MM.1S (cell line): Measurements from ENCODE around the gene CREBL2.
"Not testable (repeated sequence)": the region's sequence is repeated elsewhere in the genome, so short reads cannot be mapped to it uniquely, and the experiment has no call there.

Experiments
- DNase-seq: peaks from one replicate; pipeline ENCODE4 v3.0.0-alpha.2; 2015
- H2AFZ ChIP-seq: fragments of 300-600 bp; sonication (generic); 2 replicates; pipeline ENCODE4 v1.6.0; 2016; ENCODE audit warnings: antibody characterized with exemption, low read length
- H3F3A ChIP-seq: fragments of 300-600 bp; sonication (generic); 2 replicates; pipeline ENCODE4 v1.6.1; 2016; ENCODE audit warnings: mild to moderate bottlenecking, antibody characterized with exemption, low read length, moderate library complexity, mixed read lengths; ENCODE audit not compliant: insufficient read depth
- H3K27ac ChIP-seq: fragments of 300-600 bp; sonication (generic); 2 replicates; pipeline ENCODE4 v1.5.1; 2016; ENCODE audit warnings: mild to moderate bottlenecking, low read length
- H3K27me3 ChIP-seq: fragments of 300-600 bp; sonication (generic); replicated peaks from 2 replicates; pipeline ENCODE4 v1.6.0; 2016; ENCODE audit warnings: low read length; ENCODE audit not compliant: insufficient read depth
- H3K36me3 ChIP-seq: fragments of 300-600 bp; sonication (generic); replicated peaks from 2 replicates; pipeline ENCODE4 v1.6.1; 2016; ENCODE audit warnings: mild to moderate bottlenecking, low read length, mixed read lengths; ENCODE audit not compliant: insufficient read depth
- H3K4me1 ChIP-seq: fragments of 300-600 bp; sonication (generic); 2 replicates; pipeline ENCODE4 v1.6.1; 2016; ENCODE audit warnings: low read length, mixed read lengths
- H3K4me2 ChIP-seq: fragments of 300-600 bp; sonication (generic); 2 replicates; pipeline ENCODE4 v1.6.0; 2016; ENCODE audit warnings: low read depth, low read length
- H3K4me3 ChIP-seq: fragments of 300-600 bp; sonication (generic); 2 replicates; pipeline ENCODE4 v1.5.1; 2016; ENCODE audit warnings: low read length, mixed read lengths
- H3K79me2 ChIP-seq: fragments of 300-600 bp; sonication (generic); 2 replicates; pipeline ENCODE4 v1.6.1; 2016; ENCODE audit warnings: mixed run types, low read length, mixed read lengths
- H3K9ac ChIP-seq: fragments of 300-600 bp; sonication (generic); 2 replicates; pipeline ENCODE4 v1.6.1; 2016; ENCODE audit warnings: low read length, mixed read lengths
- H3K9me2 ChIP-seq: fragments of 300-600 bp; sonication (generic); replicated peaks from 2 replicates; pipeline ENCODE4 v1.6.1; 2016; ENCODE audit warnings: mild to moderate bottlenecking, low read length, mixed read lengths; ENCODE audit not compliant: insufficient read depth
- H3K9me3 ChIP-seq: fragments of 300-600 bp; sonication (generic); replicated peaks from 2 replicates; pipeline ENCODE4 v1.6.1; 2016; ENCODE audit warnings: mild to moderate bottlenecking, low read length, mixed read lengths; ENCODE audit not compliant: insufficient read depth
- H4K20me1 ChIP-seq: fragments of 300-600 bp; sonication (generic); 2 replicates; pipeline ENCODE4 v1.6.1; 2016; ENCODE audit warnings: mild to moderate bottlenecking, low read length, moderate library complexity, mixed read lengths; ENCODE audit not compliant: insufficient read depth
- EZH2 ChIP-seq: fragments of 300-600 bp; sonication (generic); optimal IDR thresholded peaks from 2 replicates; pipeline ENCODE3; 2017; ENCODE audit warnings: low read depth, mild to moderate bottlenecking, antibody characterized with exemption, low read length, mixed read lengths
- EZH2phosphoT487 ChIP-seq: fragments of 300-600 bp; sonication (generic); IDR thresholded peaks from 2 replicates; pipeline ENCODE4 v1.6.1; 2018; ENCODE audit warnings: antibody characterized with exemption, low read length
- TF ChIP-seq, protein P1 (sequence below): fragments of 300-600 bp; sonication (generic); IDR thresholded peaks from 2 replicates; pipeline ENCODE4 v1.5.1; 2016; ENCODE audit warnings: antibody characterized with exemption, low read length, mixed read lengths

Gene CREBL2

DNA sequence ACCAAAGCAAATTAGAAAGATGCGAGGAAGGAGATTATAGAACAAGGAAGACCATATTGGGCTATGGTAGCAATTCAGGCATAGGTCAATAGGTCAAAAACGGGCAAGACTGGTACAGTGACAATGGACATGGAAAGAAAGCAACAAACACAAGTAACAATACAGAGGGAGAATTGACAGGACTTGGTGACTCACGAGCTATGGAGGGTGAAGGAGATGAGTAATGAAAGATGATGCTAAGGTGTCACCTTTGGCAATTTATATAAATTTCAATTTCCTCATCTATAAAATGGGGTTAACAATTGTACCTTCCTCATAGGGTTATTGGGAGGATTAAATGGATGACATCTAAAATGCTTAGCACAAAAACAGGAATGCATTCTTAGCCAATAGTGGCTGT lies 33.9 kb upstream of the CREBL2 start:
- no peaks in the 10 kb centered on the region for H3K36me3 ChIP-seq
- no peak overlapping the region for H3K9ac ChIP-seq
- TF ChIP-seq, protein P1, sequence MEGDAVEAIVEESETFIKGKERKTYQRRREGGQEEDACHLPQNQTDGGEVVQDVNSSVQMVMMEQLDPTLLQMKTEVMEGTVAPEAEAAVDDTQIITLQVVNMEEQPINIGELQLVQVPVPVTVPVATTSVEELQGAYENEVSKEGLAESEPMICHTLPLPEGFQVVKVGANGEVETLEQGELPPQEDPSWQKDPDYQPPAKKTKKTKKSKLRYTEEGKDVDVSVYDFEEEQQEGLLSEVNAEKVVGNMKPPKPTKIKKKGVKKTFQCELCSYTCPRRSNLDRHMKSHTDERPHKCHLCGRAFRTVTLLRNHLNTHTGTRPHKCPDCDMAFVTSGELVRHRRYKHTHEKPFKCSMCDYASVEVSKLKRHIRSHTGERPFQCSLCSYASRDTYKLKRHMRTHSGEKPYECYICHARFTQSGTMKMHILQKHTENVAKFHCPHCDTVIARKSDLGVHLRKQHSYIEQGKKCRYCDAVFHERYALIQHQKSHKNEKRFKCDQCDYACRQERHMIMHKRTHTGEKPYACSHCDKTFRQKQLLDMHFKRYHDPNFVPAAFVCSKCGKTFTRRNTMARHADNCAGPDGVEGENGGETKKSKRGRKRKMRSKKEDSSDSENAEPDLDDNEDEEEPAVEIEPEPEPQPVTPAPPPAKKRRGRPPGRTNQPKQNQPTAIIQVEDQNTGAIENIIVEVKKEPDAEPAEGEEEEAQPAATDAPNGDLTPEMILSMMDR: no peak
- TF ChIP-seq EZH2: no peak
- TF ChIP-seq EZH2phosphoT487: no peak
- no peak overlapping the region for H3K4me3 ChIP-seq
- no peaks in the 10 kb centered on the region for H3K4me1 ChIP-seq
- H4K20me1 ChIP-seq: no peaks in the 10 kb centered on the region
- H3K27me3 ChIP-seq: no peaks in the 10 kb centered on the region
- H3K27ac ChIP-seq: no peak overlapping the region
- H2AFZ ChIP-seq: no peak overlapping the region
- H3K9me3 ChIP-seq: no peaks in the 10 kb centered on the region
- H3K9me2 ChIP-seq: no peaks in the 10 kb centered on the region
- no peaks in the 10 kb centered on the region for H3F3A ChIP-seq
- no peaks in the 10 kb centered on the region for H3K79me2 ChIP-seq
- no peak for DNase-seq
- H3K4me2 ChIP-seq: no peak overlapping the region

DNA sequence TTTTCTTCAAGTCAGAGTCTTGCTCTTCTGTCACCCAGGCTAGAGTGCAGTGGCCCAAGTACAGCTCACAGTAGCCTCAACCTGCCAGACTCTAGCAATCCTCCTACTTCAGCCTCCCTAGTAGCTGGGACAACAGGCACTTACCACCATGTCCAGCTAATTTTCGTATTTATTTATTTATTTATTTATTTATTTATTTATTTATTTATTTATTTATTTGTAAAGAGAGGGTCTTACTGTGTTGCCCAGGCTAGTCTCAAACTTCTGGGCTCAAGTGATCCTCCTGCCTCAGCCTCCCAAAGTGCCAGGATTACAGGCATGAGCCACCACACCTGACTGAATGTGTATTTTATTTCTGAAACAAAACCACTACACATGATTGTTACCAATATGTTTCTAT lies 31.0 kb upstream of the CREBL2 start:
- not testable (repeated sequence) for H3K4me2 ChIP-seq, H2AFZ ChIP-seq, H3K4me1 ChIP-seq, H3K9me3 ChIP-seq, DNase-seq, H3K9me2 ChIP-seq, H4K20me1 ChIP-seq, H3K27me3 ChIP-seq, H3K4me3 ChIP-seq, H3K79me2 ChIP-seq, H3F3A ChIP-seq, H3K27ac ChIP-seq, H3K9ac ChIP-seq, H3K36me3 ChIP-seq

GRCh38 chr12:12582193-12582881 lies 29.3 kb upstream of the CREBL2 start:
- H3K4me1 ChIP-seq: no peaks in the 10 kb centered on the region
- no peak overlapping the region for H2AFZ ChIP-seq
- H3K27ac ChIP-seq: no peak overlapping the region
- TF ChIP-seq EZH2phosphoT487 (no peak), EZH2 (no peak)
- TF ChIP-seq, protein P1: no peak
- H3K79me2 ChIP-seq: no peaks in the 10 kb centered on the region
- no peak overlapping the region for H3K4me2 ChIP-seq
- no peaks in the 10 kb centered on the region for H3F3A ChIP-seq
- H3K36me3 ChIP-seq: no peaks in the 10 kb centered on the region
- no peak for DNase-seq
- no peaks in the 10 kb centered on the region for H3K27me3 ChIP-seq
- no peak overlapping the region for H3K9ac ChIP-seq
- H3K4me3 ChIP-seq: no peak overlapping the region
- H3K9me2 ChIP-seq: no peaks in the 10 kb centered on the region
- no peaks in the 10 kb centered on the region for H4K20me1 ChIP-seq
- H3K9me3 ChIP-seq: no peaks in the 10 kb centered on the region

GRCh38 chr12:12582895-12583303 lies 28.8 kb upstream of the CREBL2 start:
- H3K4me3 ChIP-seq: no peak overlapping the region
- no peaks in the 10 kb centered on the region for H3K9me3 ChIP-seq
- H3K27me3 ChIP-seq: no peaks in the 10 kb centered on the region
- H2AFZ ChIP-seq: no peak overlapping the region
- TF ChIP-seq, protein P1: no peak
- TF ChIP-seq EZH2phosphoT487 (no peak), EZH2 (no peak)
- no peak overlapping the region for H3K27ac ChIP-seq
- no peaks in the 10 kb centered on the region for H3K36me3 ChIP-seq
- H4K20me1 ChIP-seq: no peaks in the 10 kb centered on the region
- no peak for DNase-seq
- H3K9ac ChIP-seq: no peak overlapping the region
- H3K4me2 ChIP-seq: no peak overlapping the region
- no peaks in the 10 kb centered on the region for H3F3A ChIP-seq
- no peaks in the 10 kb centered on the region for H3K9me2 ChIP-seq
- no peaks in the 10 kb centered on the region for H3K4me1 ChIP-seq
- no peaks in the 10 kb centered on the region for H3K79me2 ChIP-seq
